Liver (tissue), 9 donors: ENCODE data around the gene DYNLT2. TPM values are rescaled to one million over a fixed set of nuclear protein-coding genes. Genes with fewer than 3 reads are reported as not detected.

ENCODE experiments used
- DNase-seq: peaks from one replicate; pipeline ENCODE4 v3.0.0-alpha.2; 2017; ENCODE audit warnings: low spot score
- H3K27ac ChIP-seq, 2 donors: one replicate each; pipeline ENCODE4 v1.7.0; 2013; ENCODE audit warnings: inconsistent platforms in 2 of 2, low read length in 2 of 2, control low read depth in 1 of 2, low read depth in 1 of 2, mild to moderate bottlenecking in 1 of 2
- H3K27me3 ChIP-seq, 4 donors: one replicate each; pipeline versions ENCODE4 v1.6.1 to v1.7.0; 2013; ENCODE audit warnings: low read length in 3 of 4, inconsistent platforms in 1 of 4, mild to moderate bottlenecking in 1 of 4, moderate library complexity in 1 of 4; ENCODE audit not compliant: control insufficient read depth in 4 of 4, insufficient read depth in 4 of 4
- H3K36me3 ChIP-seq, 4 donors: one replicate each; pipeline versions ENCODE4 v1.6.1 to v1.7.0; 2013; ENCODE audit warnings: low read length in 3 of 4, mild to moderate bottlenecking in 3 of 4, low read depth in 1 of 4, moderate library complexity in 1 of 4; ENCODE audit not compliant: control insufficient read depth in 4 of 4, insufficient read depth in 3 of 4
- H3K4me1 ChIP-seq, 4 donors: one replicate each; pipeline versions ENCODE4 v1.6.1 to v1.7.0; 2013; ENCODE audit warnings: low read length in 3 of 4, mild to moderate bottlenecking in 3 of 4, moderate library complexity in 1 of 4; ENCODE audit not compliant: control insufficient read depth in 4 of 4, insufficient read depth in 4 of 4
- H3K4me3 ChIP-seq, 3 donors: one replicate each; pipeline versions ENCODE4 v1.6.1 to v1.7.0; 2013; ENCODE audit warnings: low read length in 3 of 3, control low read depth in 1 of 3, low read depth in 1 of 3, mild to moderate bottlenecking in 1 of 3
- H3K9ac ChIP-seq, 2 donors: one replicate each; pipeline ENCODE4 v1.7.0; 2013; ENCODE audit warnings: low read length in 2 of 2, mild to moderate bottlenecking in 2 of 2, moderate library complexity in 2 of 2, control low read depth in 1 of 2, low read depth in 1 of 2
- H3K9me3 ChIP-seq, 4 donors: one replicate each; pipeline versions ENCODE4 v1.6.1 to v1.7.0; 2013; ENCODE audit warnings: low read length in 3 of 4; ENCODE audit not compliant: control insufficient read depth in 4 of 4
- EGR1 ChIP-seq, 2 donors: IDR thresholded peaks; 2 replicates each; pipeline ENCODE4 v1.6.1; 2016 to 2018; ENCODE audit warnings: antibody characterized with exemption in 2 of 2, low read depth in 2 of 2
- FOXA1 ChIP-seq: IDR thresholded peaks from 2 replicates; pipeline ENCODE4 v1.6.1; 2016; ENCODE audit warnings: antibody characterized with exemption
- FOXA2 ChIP-seq: IDR thresholded peaks from 2 replicates; pipeline ENCODE4 v1.6.1; 2016; ENCODE audit warnings: antibody characterized with exemption
- GABPA ChIP-seq, 2 donors: IDR thresholded peaks in 1 of 2; conservative IDR thresholded peaks in 1 of 2; 2 replicates each; pipeline ENCODE4 v1.6.1; 2016; ENCODE audit warnings: antibody characterized with exemption in 2 of 2, mild to moderate bottlenecking in 1 of 2, moderate library complexity in 1 of 2
- HNF4A ChIP-seq, 2 donors: conservative IDR thresholded peaks; 2 replicates each; pipeline ENCODE4 v1.6.1; 2016; ENCODE audit warnings: antibody characterized with exemption in 2 of 2, mild to moderate bottlenecking in 2 of 2
- HNF4G ChIP-seq: IDR thresholded peaks from 2 replicates; pipeline ENCODE4 v1.6.1; 2016; ENCODE audit warnings: antibody characterized with exemption
- JUND ChIP-seq, 2 donors: IDR thresholded peaks; 2 replicates each; pipeline ENCODE4 v1.6.1; 2016; ENCODE audit warnings: antibody characterized with exemption in 2 of 2
- NR2F2 ChIP-seq: IDR thresholded peaks from 2 replicates; pipeline ENCODE4 v1.6.1; 2016; ENCODE audit warnings: antibody characterized with exemption
- RAD21 ChIP-seq, 2 donors: IDR thresholded peaks; 2 replicates each; pipeline ENCODE4 v1.6.1; 2016; ENCODE audit warnings: antibody characterized with exemption in 2 of 2, mild to moderate bottlenecking in 2 of 2
- REST ChIP-seq: IDR thresholded peaks from 2 replicates; pipeline ENCODE4 v1.6.1; 2016; ENCODE audit warnings: antibody characterized with exemption, mild to moderate bottlenecking
- RXRA ChIP-seq, 2 donors: IDR thresholded peaks; 2 replicates each; pipeline ENCODE4 v1.6.1; 2017 to 2018; ENCODE audit warnings: antibody characterized with exemption in 2 of 2, mild to moderate bottlenecking in 1 of 2
- SP1 ChIP-seq: IDR thresholded peaks from 2 replicates; pipeline ENCODE4 v1.6.1; 2018; ENCODE audit warnings: antibody characterized with exemption, mild to moderate bottlenecking
- TAF1 ChIP-seq: conservative IDR thresholded peaks from 2 replicates; pipeline ENCODE4 v1.6.1; 2016; ENCODE audit warnings: antibody characterized with exemption, mild to moderate bottlenecking
- YY1 ChIP-seq: IDR thresholded peaks from 2 replicates; pipeline ENCODE4 v1.6.1; 2016; ENCODE audit warnings: antibody characterized with exemption, mild to moderate bottlenecking
- WGBS: extraction: QIAGEN DNeasy Blood & Tissue Kit; methylation state at CpG from one replicate; pipeline ENCODE4 v1.1.7; 2013; 5-methylcytosine and 5-hydroxymethylcytosine counted together
- polyA plus RNA-seq, 2 donors: library from polyadenylated mRNA; stranded (reverse) in 1 of 2; unstranded in 1 of 2; fragments of 200-250 nt in 1 of 2; fragments of >200 nt in 1 of 2; fragmentation: Nextera tagmentation in 1 of 2; extraction: Ambion mirVana in 1 of 2; gene quantifications; one replicate each; pipeline versions ENCODE4 v1.2.1 to v1.2.3, GENCODE V29; 2013 to 2015
- total RNA-seq, 2 donors: library from RNA; depleted of rRNA; stranded (reverse); fragments of >200 nt; gene quantifications; one replicate each; pipeline ENCODE4 v1.2.3, GENCODE V29; 2014
- TF ChIP-seq, protein P1 (sequence below): IDR thresholded peaks from 2 replicates; pipeline ENCODE4 v1.6.1; 2016; ENCODE audit warnings: antibody characterized with exemption
- TF ChIP-seq, protein P2 (sequence below): IDR thresholded peaks from 2 replicates; pipeline ENCODE4 v1.6.1; 2016; ENCODE audit warnings: antibody characterized with exemption
- TF ChIP-seq, protein P3 (sequence below): IDR thresholded peaks from 2 replicates; pipeline ENCODE4 v1.6.1; 2016; ENCODE audit warnings: antibody characterized with exemption
- TF ChIP-seq, protein P4 (sequence below): fragments of 150-350 bp; IDR thresholded peaks from 2 replicates; pipeline ENCODE4 v1.5.1; 2017; ENCODE audit warnings: improper control_type of control experiment, low read depth, low read length; ENCODE audit not compliant: missing input control
- donor health status: healthy.
- donor health status: healthy.
- donor health status: healthy.
- donor health status: healthy.
- donor health status: healthy.

DYNLT2 gene
- total and polyA plus RNA-seq, 4 donors, result 0.37 to 2.3 (median 1.2) TPM

DNA sequence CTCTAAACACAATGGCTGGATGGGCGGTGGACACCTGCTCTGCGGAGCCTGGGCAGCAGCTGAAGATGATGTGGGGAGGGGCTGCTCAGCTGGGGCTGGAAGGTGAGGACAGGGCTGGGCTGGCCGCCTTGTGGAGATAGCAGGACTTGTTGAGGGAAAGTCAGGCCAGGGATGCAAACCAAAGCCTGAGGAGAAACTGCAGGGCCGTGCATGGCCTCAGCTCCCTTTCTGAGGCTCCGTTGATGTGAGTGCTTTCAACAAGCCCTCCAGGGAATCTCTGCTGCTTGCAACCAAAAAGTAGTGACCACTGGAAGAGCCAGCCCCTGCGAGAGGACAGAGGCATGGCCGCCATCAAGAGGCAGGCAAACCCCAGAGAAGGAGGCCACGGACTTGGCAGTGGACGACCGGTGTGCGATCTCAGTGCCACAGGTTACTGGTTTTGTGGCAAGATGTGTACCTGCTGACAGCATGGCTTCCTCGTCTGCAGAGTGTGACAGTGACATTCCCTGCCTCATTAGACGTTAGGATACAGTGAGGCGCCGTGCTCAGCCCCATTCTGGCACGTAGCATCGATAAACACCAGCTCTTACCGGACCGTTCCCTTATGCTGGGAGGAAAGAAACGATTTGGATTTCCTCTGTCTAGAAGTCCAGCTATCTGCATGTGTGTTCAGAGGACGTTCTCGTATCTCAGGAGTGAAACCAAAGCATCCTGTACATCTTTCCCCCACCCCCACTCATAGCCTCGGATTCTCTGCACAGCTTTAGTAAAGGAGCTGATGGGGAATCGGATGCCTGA is 38.0 kb upstream of the DYNLT2 start:
- TF ChIP-seq YY1 (no peak), TAF1 (no peak), EGR1 (IDR thresholded peaks at IDR 0.05; ENCODE audit: low read depth in 2 of 2) (no peak), RXRA (IDR thresholded peaks at IDR 0.05) (no peak), NR2F2 (no peak), HNF4G (no peak), JUND (IDR thresholded peaks at IDR 0.05) (no peak), REST (no peak)
- TF ChIP-seq, protein P1, sequence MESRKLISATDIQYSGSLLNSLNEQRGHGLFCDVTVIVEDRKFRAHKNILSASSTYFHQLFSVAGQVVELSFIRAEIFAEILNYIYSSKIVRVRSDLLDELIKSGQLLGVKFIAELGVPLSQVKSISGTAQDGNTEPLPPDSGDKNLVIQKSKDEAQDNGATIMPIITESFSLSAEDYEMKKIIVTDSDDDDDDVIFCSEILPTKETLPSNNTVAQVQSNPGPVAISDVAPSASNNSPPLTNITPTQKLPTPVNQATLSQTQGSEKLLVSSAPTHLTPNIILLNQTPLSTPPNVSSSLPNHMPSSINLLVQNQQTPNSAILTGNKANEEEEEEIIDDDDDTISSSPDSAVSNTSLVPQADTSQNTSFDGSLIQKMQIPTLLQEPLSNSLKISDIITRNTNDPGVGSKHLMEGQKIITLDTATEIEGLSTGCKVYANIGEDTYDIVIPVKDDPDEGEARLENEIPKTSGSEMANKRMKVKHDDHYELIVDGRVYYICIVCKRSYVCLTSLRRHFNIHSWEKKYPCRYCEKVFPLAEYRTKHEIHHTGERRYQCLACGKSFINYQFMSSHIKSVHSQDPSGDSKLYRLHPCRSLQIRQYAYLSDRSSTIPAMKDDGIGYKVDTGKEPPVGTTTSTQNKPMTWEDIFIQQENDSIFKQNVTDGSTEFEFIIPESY, result no peak
- TF ChIP-seq, protein P2, sequence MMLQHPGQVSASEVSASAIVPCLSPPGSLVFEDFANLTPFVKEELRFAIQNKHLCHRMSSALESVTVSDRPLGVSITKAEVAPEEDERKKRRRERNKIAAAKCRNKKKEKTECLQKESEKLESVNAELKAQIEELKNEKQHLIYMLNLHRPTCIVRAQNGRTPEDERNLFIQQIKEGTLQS, result no peak
- Histone ChIP-seq H3K27me3 (no peaks in the 10 kb centered on the region), H3K9me3 (no peaks in the 10 kb centered on the region), H3K36me3 (no peaks in the 10 kb centered on the region), H3K27ac (peak overlapping the region; percentile 83 to 86), H3K9ac (peak overlapping the region in 1 of 2 donors; percentile 22), H3K4me3 (peak overlapping the region; percentile 24 to 60 (median 53)), H3K4me1 (peaks cover 4 to 30% (median 23%) of the 10 kb centered on the region in 4 donors)
- no peak for DNase-seq
- WGBS, result 47% methylated on average over 24 of the region's 24 CpGs

- DNase-seq, result no peak
- Histone ChIP-seq H3K27ac (no peak overlapping the region), H3K9ac (no peak overlapping the region), H3K36me3 (peaks cover 0 to 2% (median 0%) of the 10 kb centered on the region in 4 donors), H3K4me1 (peaks cover 4 to 30% (median 23%) of the 10 kb centered on the region in 4 donors), H3K4me3 (no peak overlapping the region), H3K27me3 (no peaks in the 10 kb centered on the region), H3K9me3 (no peaks in the 10 kb centered on the region)
- 82% methylated on average over 4 of the region's 4 CpGs for WGBS
- TF ChIP-seq TAF1 (no peak), REST (no peak), RAD21 (IDR thresholded peaks at IDR 0.05) (no peak), SP1 (no peak), HNF4G (no peak), EGR1 (IDR thresholded peaks at IDR 0.05; ENCODE audit: low read depth in 2 of 2) (no peak), HNF4A (conservative IDR thresholded peaks at IDR 0.05) (no peak), GABPA (IDR thresholded peaks at IDR 0.05 in 1 of 2, conservative IDR thresholded peaks at IDR 0.05 in 1 of 2) (no peak), YY1 (no peak), FOXA2 (no peak), FOXA1 (no peak), RXRA (IDR thresholded peaks at IDR 0.05) (no peak)
- TF ChIP-seq, protein P3, sequence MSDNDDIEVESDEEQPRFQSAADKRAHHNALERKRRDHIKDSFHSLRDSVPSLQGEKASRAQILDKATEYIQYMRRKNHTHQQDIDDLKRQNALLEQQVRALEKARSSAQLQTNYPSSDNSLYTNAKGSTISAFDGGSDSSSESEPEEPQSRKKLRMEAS, result no peak
- TF ChIP-seq, protein P2, result no peak
- TF ChIP-seq, protein P4, sequence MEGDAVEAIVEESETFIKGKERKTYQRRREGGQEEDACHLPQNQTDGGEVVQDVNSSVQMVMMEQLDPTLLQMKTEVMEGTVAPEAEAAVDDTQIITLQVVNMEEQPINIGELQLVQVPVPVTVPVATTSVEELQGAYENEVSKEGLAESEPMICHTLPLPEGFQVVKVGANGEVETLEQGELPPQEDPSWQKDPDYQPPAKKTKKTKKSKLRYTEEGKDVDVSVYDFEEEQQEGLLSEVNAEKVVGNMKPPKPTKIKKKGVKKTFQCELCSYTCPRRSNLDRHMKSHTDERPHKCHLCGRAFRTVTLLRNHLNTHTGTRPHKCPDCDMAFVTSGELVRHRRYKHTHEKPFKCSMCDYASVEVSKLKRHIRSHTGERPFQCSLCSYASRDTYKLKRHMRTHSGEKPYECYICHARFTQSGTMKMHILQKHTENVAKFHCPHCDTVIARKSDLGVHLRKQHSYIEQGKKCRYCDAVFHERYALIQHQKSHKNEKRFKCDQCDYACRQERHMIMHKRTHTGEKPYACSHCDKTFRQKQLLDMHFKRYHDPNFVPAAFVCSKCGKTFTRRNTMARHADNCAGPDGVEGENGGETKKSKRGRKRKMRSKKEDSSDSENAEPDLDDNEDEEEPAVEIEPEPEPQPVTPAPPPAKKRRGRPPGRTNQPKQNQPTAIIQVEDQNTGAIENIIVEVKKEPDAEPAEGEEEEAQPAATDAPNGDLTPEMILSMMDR, result no peak
These were observed 37.4 kb upstream of the DYNLT2 start for GRCh38 chr6:169788809-169789145.
